Measurements from ENCODE around the gene RAMP3. TPM values are rescaled to one million over a fixed set of nuclear protein-coding genes. Genes with fewer than 3 reads are reported as not detected.

RAMP3 gene
- total RNA-seq, 1 donor from 2014 or later, result not detected

DNA sequence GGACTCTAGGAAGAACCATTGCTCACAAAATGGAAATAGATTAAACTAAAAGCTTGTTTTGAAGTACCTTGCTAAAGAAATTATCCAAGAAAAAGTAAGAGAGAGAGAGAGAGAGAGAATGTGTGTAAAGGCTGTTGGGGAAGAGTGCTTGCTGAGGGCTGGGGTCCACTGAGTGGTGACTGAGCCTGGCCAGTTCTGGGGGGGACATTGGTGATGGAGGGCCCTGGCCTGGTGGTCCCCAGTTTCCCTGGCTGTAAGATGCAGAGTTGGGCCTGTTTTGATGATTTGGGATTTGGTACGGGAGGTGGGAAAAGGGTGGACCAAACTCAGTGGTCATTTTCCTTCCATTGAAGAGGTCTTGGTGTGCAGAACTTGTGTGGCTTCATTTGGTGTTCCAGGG, 880 bp downstream of the RAMP3 start:
- H3K27me3 Mint-ChIP-seq (ENCODE audit: low read depth, unreplicated experiment), result peaks cover 53% of the 10 kb centered on the region
- H3K27me3 ChIP-seq (ENCODE audit: insufficient read depth, low read length), result peaks cover 25% of the 10 kb centered on the region
- H3K9me3 ChIP-seq (ENCODE audit: insufficient read depth, low read depth, low read length), result no peaks in the 10 kb centered on the region
- H3K27ac Mint-ChIP-seq (ENCODE audit: unreplicated experiment), result no peak overlapping the region
- no peak overlapping the region for H3K4me3 Mint-ChIP-seq (ENCODE audit: unreplicated experiment)
- H3K4me1 Mint-ChIP-seq (ENCODE audit: low read depth, unreplicated experiment), result no peaks in the 10 kb centered on the region
- H3K9ac ChIP-seq (ENCODE audit: low read length), result no peak overlapping the region
- no peaks in the 10 kb centered on the region for H3K36me3 ChIP-seq (ENCODE audit: insufficient read depth, low read length)
- H3K9me3 Mint-ChIP-seq (ENCODE audit: unreplicated experiment), result peaks cover 8% of the 10 kb centered on the region
- H3K4me3 ChIP-seq (ENCODE audit: insufficient read depth, low read depth, low read length), result no peak overlapping the region
- no peak overlapping the region for H3K4me2 ChIP-seq (ENCODE audit: low read length)
- H3K27ac ChIP-seq (ENCODE audit: low read depth, low read length), result no peak overlapping the region
- TF ChIP-seq, protein P1, sequence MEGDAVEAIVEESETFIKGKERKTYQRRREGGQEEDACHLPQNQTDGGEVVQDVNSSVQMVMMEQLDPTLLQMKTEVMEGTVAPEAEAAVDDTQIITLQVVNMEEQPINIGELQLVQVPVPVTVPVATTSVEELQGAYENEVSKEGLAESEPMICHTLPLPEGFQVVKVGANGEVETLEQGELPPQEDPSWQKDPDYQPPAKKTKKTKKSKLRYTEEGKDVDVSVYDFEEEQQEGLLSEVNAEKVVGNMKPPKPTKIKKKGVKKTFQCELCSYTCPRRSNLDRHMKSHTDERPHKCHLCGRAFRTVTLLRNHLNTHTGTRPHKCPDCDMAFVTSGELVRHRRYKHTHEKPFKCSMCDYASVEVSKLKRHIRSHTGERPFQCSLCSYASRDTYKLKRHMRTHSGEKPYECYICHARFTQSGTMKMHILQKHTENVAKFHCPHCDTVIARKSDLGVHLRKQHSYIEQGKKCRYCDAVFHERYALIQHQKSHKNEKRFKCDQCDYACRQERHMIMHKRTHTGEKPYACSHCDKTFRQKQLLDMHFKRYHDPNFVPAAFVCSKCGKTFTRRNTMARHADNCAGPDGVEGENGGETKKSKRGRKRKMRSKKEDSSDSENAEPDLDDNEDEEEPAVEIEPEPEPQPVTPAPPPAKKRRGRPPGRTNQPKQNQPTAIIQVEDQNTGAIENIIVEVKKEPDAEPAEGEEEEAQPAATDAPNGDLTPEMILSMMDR (IDR thresholded peaks at IDR 0.05; ENCODE audit: insufficient read depth, low read depth, low read length), result no peak
- TF ChIP-seq EZH2 (IDR thresholded peaks at IDR 0.05; ENCODE audit: insufficient read depth, low read length), result no peak
- no peaks in the 10 kb centered on the region for H3K4me1 ChIP-seq (ENCODE audit: insufficient read depth, low read length)
- no peaks in the 10 kb centered on the region for H4K20me1 ChIP-seq (ENCODE audit: insufficient read depth, low read length)
- H3K36me3 Mint-ChIP-seq (ENCODE audit: low read depth, unreplicated experiment), result no peaks in the 10 kb centered on the region
- H2AFZ ChIP-seq (ENCODE audit: low read depth, low read length), result no peak overlapping the region
- no peak for DNase-seq (ENCODE audit: low read depth)
- H3K79me2 ChIP-seq (ENCODE audit: insufficient read depth, low read length), result no peaks in the 10 kb centered on the region
- no peak for FAIRE-seq

DNA sequence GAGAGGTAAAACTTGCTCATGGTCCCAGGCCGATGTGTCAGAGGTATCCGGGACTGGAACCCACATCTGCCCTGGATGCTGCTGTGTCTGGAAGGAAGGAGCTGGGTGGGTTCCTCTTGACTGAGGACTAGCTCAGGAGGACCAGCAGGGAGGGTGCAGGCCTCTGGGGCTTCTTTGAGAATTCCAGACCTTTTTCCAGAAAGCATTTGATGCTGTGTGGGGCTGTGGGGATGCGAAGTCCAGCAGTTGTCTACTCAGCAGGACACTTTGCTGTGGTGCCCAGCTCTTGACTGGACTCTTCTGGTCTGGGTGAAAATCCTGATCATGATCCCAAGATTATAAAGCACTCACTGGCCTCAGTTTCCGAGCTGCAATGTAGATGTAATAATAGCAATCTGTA, 1.7 kb downstream of the RAMP3 start:
- FAIRE-seq (no peak), DNase-seq (ENCODE audit: low read depth) (no peak)
- Histone ChIP-seq H3K4me3 (ENCODE audit: insufficient read depth, low read depth, low read length) (no peak overlapping the region), H2AFZ (ENCODE audit: low read depth, low read length) (no peak overlapping the region), H3K9ac (ENCODE audit: low read length) (no peak overlapping the region), H3K9me3 (ENCODE audit: insufficient read depth, low read depth, low read length) (peaks cover 4% of the 10 kb centered on the region), H3K27me3 (ENCODE audit: insufficient read depth, low read length) (peaks cover 25% of the 10 kb centered on the region), H3K79me2 (ENCODE audit: insufficient read depth, low read length) (no peaks in the 10 kb centered on the region), H3K27ac (ENCODE audit: low read depth, low read length) (no peak overlapping the region), H3K4me2 (ENCODE audit: low read length) (no peak overlapping the region), H4K20me1 (ENCODE audit: insufficient read depth, low read length) (no peaks in the 10 kb centered on the region), H3K4me1 (ENCODE audit: insufficient read depth, low read length) (no peaks in the 10 kb centered on the region), H3K36me3 (ENCODE audit: insufficient read depth, low read length) (no peaks in the 10 kb centered on the region)
- Mint-ChIP-seq H3K4me1 (ENCODE audit: low read depth, unreplicated experiment) (no peaks in the 10 kb centered on the region), H3K36me3 (ENCODE audit: low read depth, unreplicated experiment) (no peaks in the 10 kb centered on the region), H3K27ac (ENCODE audit: unreplicated experiment) (no peak overlapping the region), H3K4me3 (ENCODE audit: unreplicated experiment) (no peak overlapping the region), H3K9me3 (ENCODE audit: unreplicated experiment) (peaks cover 8% of the 10 kb centered on the region), H3K27me3 (ENCODE audit: low read depth, unreplicated experiment) (peaks cover 58% of the 10 kb centered on the region)
- TF ChIP-seq, protein P1 (IDR thresholded peaks at IDR 0.05; ENCODE audit: insufficient read depth, low read depth, low read length), result no peak
- no peak for TF ChIP-seq EZH2 (IDR thresholded peaks at IDR 0.05; ENCODE audit: insufficient read depth, low read length)

DNA sequence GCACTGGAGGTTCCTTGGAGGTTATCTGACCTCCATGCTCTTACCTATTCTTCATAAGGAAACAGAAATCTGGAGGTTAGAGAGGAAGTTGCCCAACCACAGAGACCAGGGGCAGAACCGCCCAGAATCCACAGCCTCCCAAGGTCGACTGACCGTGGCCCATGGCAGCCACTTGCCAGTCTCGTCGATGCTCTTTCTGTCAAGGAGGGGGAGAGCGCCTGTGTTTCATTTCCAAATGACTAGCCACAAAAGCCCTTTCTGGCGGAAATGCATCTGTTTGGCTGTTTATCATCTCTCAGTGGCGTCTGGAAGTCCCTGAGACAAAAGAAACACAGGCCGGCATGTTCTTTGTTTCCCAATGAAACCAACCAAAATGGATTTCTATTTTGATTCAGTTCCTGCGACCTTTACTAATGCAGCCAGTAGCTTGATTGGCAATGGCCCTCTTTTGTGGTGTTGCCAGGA, 2.9 kb downstream of the RAMP3 start:
- Histone ChIP-seq H3K4me2 (ENCODE audit: low read length) (no peak overlapping the region), H3K27me3 (ENCODE audit: insufficient read depth, low read length) (peaks cover 25% of the 10 kb centered on the region)
- no peaks in the 10 kb centered on the region for H3K4me1 Mint-ChIP-seq (ENCODE audit: low read depth, unreplicated experiment)

More for the DNA sequence above, 2.9 kb downstream of the RAMP3 start:
- TF ChIP-seq, protein P1 (IDR thresholded peaks at IDR 0.05; ENCODE audit: insufficient read depth, low read depth, low read length), result no peak
- TF ChIP-seq EZH2 (IDR thresholded peaks at IDR 0.05; ENCODE audit: insufficient read depth, low read length), result no peak
- no peaks in the 10 kb centered on the region for H3K36me3 ChIP-seq (ENCODE audit: insufficient read depth, low read length)
- peaks cover 4% of the 10 kb centered on the region for H3K9me3 ChIP-seq (ENCODE audit: insufficient read depth, low read depth, low read length)
- H2AFZ ChIP-seq (ENCODE audit: low read depth, low read length), result no peak overlapping the region
- FAIRE-seq (no peak), DNase-seq (ENCODE audit: low read depth) (no peak)
- no peak overlapping the region for H3K27ac ChIP-seq (ENCODE audit: low read depth, low read length)
- H3K9ac ChIP-seq (ENCODE audit: low read length), result no peak overlapping the region
- H3K4me1 ChIP-seq (ENCODE audit: insufficient read depth, low read length), result no peaks in the 10 kb centered on the region
- H4K20me1 ChIP-seq (ENCODE audit: insufficient read depth, low read length), result no peaks in the 10 kb centered on the region
- H3K4me3 ChIP-seq (ENCODE audit: insufficient read depth, low read depth, low read length), result no peak overlapping the region
- Mint-ChIP-seq H3K4me3 (ENCODE audit: unreplicated experiment) (no peak overlapping the region), H3K36me3 (ENCODE audit: low read depth, unreplicated experiment) (no peaks in the 10 kb centered on the region), H3K27me3 (ENCODE audit: low read depth, unreplicated experiment) (peaks cover 56% of the 10 kb centered on the region), H3K9me3 (ENCODE audit: unreplicated experiment) (peaks cover 8% of the 10 kb centered on the region), H3K27ac (ENCODE audit: unreplicated experiment) (no peak overlapping the region)
- no peaks in the 10 kb centered on the region for H3K79me2 ChIP-seq (ENCODE audit: insufficient read depth, low read length)

All from astrocyte (in vitro differentiated cells and primary cell).